Liver (tissue), 9 donors: ENCODE measurements around the gene GPR33. TPM values are rescaled to one million over a fixed set of nuclear protein-coding genes. Genes with fewer than 3 reads are reported as not detected.

ENCODE experiments used
- DNase-seq: peaks from one replicate; pipeline ENCODE4 v3.0.0-alpha.2; 2017; ENCODE audit warnings: low spot score
- H3K27ac ChIP-seq, 2 donors: one replicate each; pipeline ENCODE4 v1.7.0; 2013; ENCODE audit warnings: inconsistent platforms in 2 of 2, low read length in 2 of 2, control low read depth in 1 of 2, low read depth in 1 of 2, mild to moderate bottlenecking in 1 of 2
- H3K27me3 ChIP-seq, 4 donors: one replicate each; pipeline versions ENCODE4 v1.6.1 to v1.7.0; 2013; ENCODE audit warnings: low read length in 3 of 4, inconsistent platforms in 1 of 4, mild to moderate bottlenecking in 1 of 4, moderate library complexity in 1 of 4; ENCODE audit not compliant: control insufficient read depth in 4 of 4, insufficient read depth in 4 of 4
- H3K36me3 ChIP-seq, 4 donors: one replicate each; pipeline versions ENCODE4 v1.6.1 to v1.7.0; 2013; ENCODE audit warnings: low read length in 3 of 4, mild to moderate bottlenecking in 3 of 4, low read depth in 1 of 4, moderate library complexity in 1 of 4; ENCODE audit not compliant: control insufficient read depth in 4 of 4, insufficient read depth in 3 of 4
- H3K4me1 ChIP-seq, 4 donors: one replicate each; pipeline versions ENCODE4 v1.6.1 to v1.7.0; 2013; ENCODE audit warnings: low read length in 3 of 4, mild to moderate bottlenecking in 3 of 4, moderate library complexity in 1 of 4; ENCODE audit not compliant: control insufficient read depth in 4 of 4, insufficient read depth in 4 of 4
- H3K4me3 ChIP-seq, 3 donors: one replicate each; pipeline versions ENCODE4 v1.6.1 to v1.7.0; 2013; ENCODE audit warnings: low read length in 3 of 3, control low read depth in 1 of 3, low read depth in 1 of 3, mild to moderate bottlenecking in 1 of 3
- H3K9ac ChIP-seq, 2 donors: one replicate each; pipeline ENCODE4 v1.7.0; 2013; ENCODE audit warnings: low read length in 2 of 2, mild to moderate bottlenecking in 2 of 2, moderate library complexity in 2 of 2, control low read depth in 1 of 2, low read depth in 1 of 2
- H3K9me3 ChIP-seq, 4 donors: one replicate each; pipeline versions ENCODE4 v1.6.1 to v1.7.0; 2013; ENCODE audit warnings: low read length in 3 of 4; ENCODE audit not compliant: control insufficient read depth in 4 of 4
- EGR1 ChIP-seq, 2 donors: IDR thresholded peaks; 2 replicates each; pipeline ENCODE4 v1.6.1; 2016 to 2018; ENCODE audit warnings: antibody characterized with exemption in 2 of 2, low read depth in 2 of 2
- FOXA1 ChIP-seq: IDR thresholded peaks from 2 replicates; pipeline ENCODE4 v1.6.1; 2016; ENCODE audit warnings: antibody characterized with exemption
- FOXA2 ChIP-seq: IDR thresholded peaks from 2 replicates; pipeline ENCODE4 v1.6.1; 2016; ENCODE audit warnings: antibody characterized with exemption
- GABPA ChIP-seq, 2 donors: IDR thresholded peaks in 1 of 2; conservative IDR thresholded peaks in 1 of 2; 2 replicates each; pipeline ENCODE4 v1.6.1; 2016; ENCODE audit warnings: antibody characterized with exemption in 2 of 2, mild to moderate bottlenecking in 1 of 2, moderate library complexity in 1 of 2
- HNF4A ChIP-seq, 2 donors: conservative IDR thresholded peaks; 2 replicates each; pipeline ENCODE4 v1.6.1; 2016; ENCODE audit warnings: antibody characterized with exemption in 2 of 2, mild to moderate bottlenecking in 2 of 2
- HNF4G ChIP-seq: IDR thresholded peaks from 2 replicates; pipeline ENCODE4 v1.6.1; 2016; ENCODE audit warnings: antibody characterized with exemption
- JUND ChIP-seq, 2 donors: IDR thresholded peaks; 2 replicates each; pipeline ENCODE4 v1.6.1; 2016; ENCODE audit warnings: antibody characterized with exemption in 2 of 2
- NR2F2 ChIP-seq: IDR thresholded peaks from 2 replicates; pipeline ENCODE4 v1.6.1; 2016; ENCODE audit warnings: antibody characterized with exemption
- RAD21 ChIP-seq, 2 donors: IDR thresholded peaks; 2 replicates each; pipeline ENCODE4 v1.6.1; 2016; ENCODE audit warnings: antibody characterized with exemption in 2 of 2, mild to moderate bottlenecking in 2 of 2
- RXRA ChIP-seq, 2 donors: IDR thresholded peaks; 2 replicates each; pipeline ENCODE4 v1.6.1; 2017 to 2018; ENCODE audit warnings: antibody characterized with exemption in 2 of 2, mild to moderate bottlenecking in 1 of 2
- SP1 ChIP-seq: IDR thresholded peaks from 2 replicates; pipeline ENCODE4 v1.6.1; 2018; ENCODE audit warnings: antibody characterized with exemption, mild to moderate bottlenecking
- TAF1 ChIP-seq: conservative IDR thresholded peaks from 2 replicates; pipeline ENCODE4 v1.6.1; 2016; ENCODE audit warnings: antibody characterized with exemption, mild to moderate bottlenecking
- YY1 ChIP-seq: IDR thresholded peaks from 2 replicates; pipeline ENCODE4 v1.6.1; 2016; ENCODE audit warnings: antibody characterized with exemption, mild to moderate bottlenecking
- WGBS: extraction: QIAGEN DNeasy Blood & Tissue Kit; methylation state at CpG from one replicate; pipeline ENCODE4 v1.1.7; 2013; 5-methylcytosine and 5-hydroxymethylcytosine counted together
- polyA plus RNA-seq, 2 donors: library from polyadenylated mRNA; stranded (reverse) in 1 of 2; unstranded in 1 of 2; fragments of 200-250 nt in 1 of 2; fragments of >200 nt in 1 of 2; fragmentation: Nextera tagmentation in 1 of 2; extraction: Ambion mirVana in 1 of 2; gene quantifications; one replicate each; pipeline versions ENCODE4 v1.2.1 to v1.2.3, GENCODE V29; 2013 to 2015
- total RNA-seq, 2 donors: library from RNA; depleted of rRNA; stranded (reverse); fragments of >200 nt; gene quantifications; one replicate each; pipeline ENCODE4 v1.2.3, GENCODE V29; 2014
- TF ChIP-seq, protein P1 (sequence below): IDR thresholded peaks from 2 replicates; pipeline ENCODE4 v1.6.1; 2016; ENCODE audit warnings: antibody characterized with exemption
- TF ChIP-seq, protein P2 (sequence below): IDR thresholded peaks from 2 replicates; pipeline ENCODE4 v1.6.1; 2016; ENCODE audit warnings: antibody characterized with exemption
- TF ChIP-seq, protein P3 (sequence below): IDR thresholded peaks from 2 replicates; pipeline ENCODE4 v1.6.1; 2016; ENCODE audit warnings: antibody characterized with exemption, mild to moderate bottlenecking
- TF ChIP-seq, protein P4 (sequence below): fragments of 150-350 bp; IDR thresholded peaks from 2 replicates; pipeline ENCODE4 v1.5.1; 2017; ENCODE audit warnings: improper control_type of control experiment, low read depth, low read length; ENCODE audit not compliant: missing input control
- TF ChIP-seq, protein P5 (sequence below): IDR thresholded peaks from 2 replicates; pipeline ENCODE4 v1.6.1; 2016; ENCODE audit warnings: antibody characterized with exemption
- donor health status: healthy.
- donor health status: healthy.
- donor health status: healthy.
- donor health status: healthy.
- donor health status: healthy.

The GPR33 gene
- total and polyA plus RNA-seq, 4 donors = not detected

DNA sequence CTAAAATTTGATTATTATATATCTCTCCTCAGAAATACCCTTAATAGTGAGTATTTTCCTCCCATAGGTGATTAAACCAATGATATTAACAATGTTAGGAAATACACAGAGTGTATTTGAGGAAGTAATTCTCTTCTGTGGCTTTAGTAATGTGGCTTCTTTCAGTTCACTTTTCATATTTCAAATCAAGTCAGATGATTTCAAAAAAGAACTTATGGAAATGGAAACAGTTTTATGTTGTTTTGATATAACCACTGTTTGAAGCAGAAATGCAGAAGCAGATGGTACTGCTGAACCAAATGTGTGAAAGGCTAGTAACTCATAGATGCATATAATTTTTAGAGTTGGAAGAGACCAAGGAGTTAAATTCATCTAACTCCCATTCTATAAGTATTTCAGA is 1.9 kb upstream of the GPR33 start:
- H3K27ac ChIP-seq = no peak overlapping the region
- TF ChIP-seq, protein P1, sequence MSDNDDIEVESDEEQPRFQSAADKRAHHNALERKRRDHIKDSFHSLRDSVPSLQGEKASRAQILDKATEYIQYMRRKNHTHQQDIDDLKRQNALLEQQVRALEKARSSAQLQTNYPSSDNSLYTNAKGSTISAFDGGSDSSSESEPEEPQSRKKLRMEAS = no peak
- no peak for TF ChIP-seq HNF4G
- no peak for TF ChIP-seq FOXA1
- TF ChIP-seq, protein P2, sequence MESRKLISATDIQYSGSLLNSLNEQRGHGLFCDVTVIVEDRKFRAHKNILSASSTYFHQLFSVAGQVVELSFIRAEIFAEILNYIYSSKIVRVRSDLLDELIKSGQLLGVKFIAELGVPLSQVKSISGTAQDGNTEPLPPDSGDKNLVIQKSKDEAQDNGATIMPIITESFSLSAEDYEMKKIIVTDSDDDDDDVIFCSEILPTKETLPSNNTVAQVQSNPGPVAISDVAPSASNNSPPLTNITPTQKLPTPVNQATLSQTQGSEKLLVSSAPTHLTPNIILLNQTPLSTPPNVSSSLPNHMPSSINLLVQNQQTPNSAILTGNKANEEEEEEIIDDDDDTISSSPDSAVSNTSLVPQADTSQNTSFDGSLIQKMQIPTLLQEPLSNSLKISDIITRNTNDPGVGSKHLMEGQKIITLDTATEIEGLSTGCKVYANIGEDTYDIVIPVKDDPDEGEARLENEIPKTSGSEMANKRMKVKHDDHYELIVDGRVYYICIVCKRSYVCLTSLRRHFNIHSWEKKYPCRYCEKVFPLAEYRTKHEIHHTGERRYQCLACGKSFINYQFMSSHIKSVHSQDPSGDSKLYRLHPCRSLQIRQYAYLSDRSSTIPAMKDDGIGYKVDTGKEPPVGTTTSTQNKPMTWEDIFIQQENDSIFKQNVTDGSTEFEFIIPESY = no peak
- TF ChIP-seq HNF4A (conservative IDR thresholded peaks at IDR 0.05) = no peak
- TF ChIP-seq RAD21 (IDR thresholded peaks at IDR 0.05) = no peak
- no peak for TF ChIP-seq TAF1
- TF ChIP-seq FOXA2 = no peak
- no peaks in the 10 kb centered on the region for H3K4me1 ChIP-seq
- DNase-seq = no peak
- H3K36me3 ChIP-seq = no peaks in the 10 kb centered on the region
- H3K9me3 ChIP-seq = no peaks in the 10 kb centered on the region
- H3K4me3 ChIP-seq = no peak overlapping the region
- no peaks in the 10 kb centered on the region for H3K27me3 ChIP-seq
- H3K9ac ChIP-seq = no peak overlapping the region

DNA sequence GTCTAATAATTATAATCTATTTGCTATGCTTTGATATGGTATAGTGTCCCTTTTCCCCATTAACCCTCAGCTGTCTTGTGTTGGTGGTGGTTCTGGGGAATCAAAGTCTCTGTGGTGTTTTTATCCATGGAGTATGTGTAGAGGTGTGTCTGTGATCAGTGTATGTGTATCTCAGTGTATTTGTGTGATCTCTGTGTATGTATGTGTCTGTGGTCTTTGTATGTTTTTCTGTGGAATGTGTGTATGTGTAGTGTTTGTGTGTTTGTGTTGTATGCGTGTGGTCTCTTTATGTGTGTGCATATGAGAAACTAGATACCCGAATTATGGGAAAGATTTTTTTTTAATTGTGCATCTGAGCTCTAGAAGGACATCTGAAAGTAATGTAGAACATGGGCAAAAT is 1.1 kb downstream of the GPR33 start:
- WGBS = 85% methylated on average over 2 of the region's 2 CpGs

More for the DNA sequence above, 1.1 kb downstream of the GPR33 start:
- Histone ChIP-seq H3K9me3 (no peaks in the 10 kb centered on the region), H3K27ac (no peak overlapping the region), H3K4me3 (no peak overlapping the region), H3K4me1 (no peaks in the 10 kb centered on the region), H3K9ac (no peak overlapping the region), H3K27me3 (no peaks in the 10 kb centered on the region), H3K36me3 (no peaks in the 10 kb centered on the region)
- TF ChIP-seq NR2F2 (no peak), SP1 (no peak), FOXA1 (no peak), FOXA2 (no peak), EGR1 (IDR thresholded peaks at IDR 0.05; ENCODE audit: low read depth in 2 of 2) (no peak), JUND (IDR thresholded peaks at IDR 0.05) (no peak), HNF4G (no peak), RXRA (IDR thresholded peaks at IDR 0.05) (no peak), TAF1 (no peak), RAD21 (IDR thresholded peaks at IDR 0.05) (no peak), GABPA (IDR thresholded peaks at IDR 0.05 in 1 of 2, conservative IDR thresholded peaks at IDR 0.05 in 1 of 2) (no peak), HNF4A (conservative IDR thresholded peaks at IDR 0.05) (no peak), YY1 (no peak)
- TF ChIP-seq, protein P3, sequence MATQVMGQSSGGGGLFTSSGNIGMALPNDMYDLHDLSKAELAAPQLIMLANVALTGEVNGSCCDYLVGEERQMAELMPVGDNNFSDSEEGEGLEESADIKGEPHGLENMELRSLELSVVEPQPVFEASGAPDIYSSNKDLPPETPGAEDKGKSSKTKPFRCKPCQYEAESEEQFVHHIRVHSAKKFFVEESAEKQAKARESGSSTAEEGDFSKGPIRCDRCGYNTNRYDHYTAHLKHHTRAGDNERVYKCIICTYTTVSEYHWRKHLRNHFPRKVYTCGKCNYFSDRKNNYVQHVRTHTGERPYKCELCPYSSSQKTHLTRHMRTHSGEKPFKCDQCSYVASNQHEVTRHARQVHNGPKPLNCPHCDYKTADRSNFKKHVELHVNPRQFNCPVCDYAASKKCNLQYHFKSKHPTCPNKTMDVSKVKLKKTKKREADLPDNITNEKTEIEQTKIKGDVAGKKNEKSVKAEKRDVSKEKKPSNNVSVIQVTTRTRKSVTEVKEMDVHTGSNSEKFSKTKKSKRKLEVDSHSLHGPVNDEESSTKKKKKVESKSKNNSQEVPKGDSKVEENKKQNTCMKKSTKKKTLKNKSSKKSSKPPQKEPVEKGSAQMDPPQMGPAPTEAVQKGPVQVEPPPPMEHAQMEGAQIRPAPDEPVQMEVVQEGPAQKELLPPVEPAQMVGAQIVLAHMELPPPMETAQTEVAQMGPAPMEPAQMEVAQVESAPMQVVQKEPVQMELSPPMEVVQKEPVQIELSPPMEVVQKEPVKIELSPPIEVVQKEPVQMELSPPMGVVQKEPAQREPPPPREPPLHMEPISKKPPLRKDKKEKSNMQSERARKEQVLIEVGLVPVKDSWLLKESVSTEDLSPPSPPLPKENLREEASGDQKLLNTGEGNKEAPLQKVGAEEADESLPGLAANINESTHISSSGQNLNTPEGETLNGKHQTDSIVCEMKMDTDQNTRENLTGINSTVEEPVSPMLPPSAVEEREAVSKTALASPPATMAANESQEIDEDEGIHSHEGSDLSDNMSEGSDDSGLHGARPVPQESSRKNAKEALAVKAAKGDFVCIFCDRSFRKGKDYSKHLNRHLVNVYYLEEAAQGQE = no peak
- TF ChIP-seq, protein P1 = no peak
- TF ChIP-seq, protein P4, sequence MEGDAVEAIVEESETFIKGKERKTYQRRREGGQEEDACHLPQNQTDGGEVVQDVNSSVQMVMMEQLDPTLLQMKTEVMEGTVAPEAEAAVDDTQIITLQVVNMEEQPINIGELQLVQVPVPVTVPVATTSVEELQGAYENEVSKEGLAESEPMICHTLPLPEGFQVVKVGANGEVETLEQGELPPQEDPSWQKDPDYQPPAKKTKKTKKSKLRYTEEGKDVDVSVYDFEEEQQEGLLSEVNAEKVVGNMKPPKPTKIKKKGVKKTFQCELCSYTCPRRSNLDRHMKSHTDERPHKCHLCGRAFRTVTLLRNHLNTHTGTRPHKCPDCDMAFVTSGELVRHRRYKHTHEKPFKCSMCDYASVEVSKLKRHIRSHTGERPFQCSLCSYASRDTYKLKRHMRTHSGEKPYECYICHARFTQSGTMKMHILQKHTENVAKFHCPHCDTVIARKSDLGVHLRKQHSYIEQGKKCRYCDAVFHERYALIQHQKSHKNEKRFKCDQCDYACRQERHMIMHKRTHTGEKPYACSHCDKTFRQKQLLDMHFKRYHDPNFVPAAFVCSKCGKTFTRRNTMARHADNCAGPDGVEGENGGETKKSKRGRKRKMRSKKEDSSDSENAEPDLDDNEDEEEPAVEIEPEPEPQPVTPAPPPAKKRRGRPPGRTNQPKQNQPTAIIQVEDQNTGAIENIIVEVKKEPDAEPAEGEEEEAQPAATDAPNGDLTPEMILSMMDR = no peak
- TF ChIP-seq, protein P2 = no peak
- TF ChIP-seq, protein P5, sequence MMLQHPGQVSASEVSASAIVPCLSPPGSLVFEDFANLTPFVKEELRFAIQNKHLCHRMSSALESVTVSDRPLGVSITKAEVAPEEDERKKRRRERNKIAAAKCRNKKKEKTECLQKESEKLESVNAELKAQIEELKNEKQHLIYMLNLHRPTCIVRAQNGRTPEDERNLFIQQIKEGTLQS = no peak
- DNase-seq = no peak
